GM21825 (cell line): ENCODE measurements around the gene HNRNPA3.
"Not testable (repeated sequence)": the region's sequence is repeated elsewhere in the genome, so short reads cannot be mapped to it uniquely, and the experiment has no call there.

Experiments
- ATAC-seq: cut with Tn5 transposase; IDR thresholded peaks from one replicate; pipeline ENCODE4 v1.9.1; 2021; ENCODE audit warnings: mild to moderate bottlenecking, moderate library complexity; ENCODE audit not compliant: unreplicated experiment

Gene HNRNPA3

GRCh38 chr2:177188482-177189469 lies 23.8 kb upstream of the HNRNPA3 start:
- no peak for ATAC-seq

GRCh38 chr2:177190941-177191340 lies 21.7 kb upstream of the HNRNPA3 start:
- no peak for ATAC-seq

GRCh38 chr2:177192788-177193187 lies 19.8 kb upstream of the HNRNPA3 start:
- ATAC-seq: no peak

- ATAC-seq: peak; percentile 55
These were observed 19.4 kb upstream of the HNRNPA3 start for GRCh38 chr2:177193240-177193639.

- no peak for ATAC-seq
These were observed 17.4 kb upstream of the HNRNPA3 start for GRCh38 chr2:177195194-177195593.

- not testable (repeated sequence) for ATAC-seq
These were observed 12.2 kb upstream of the HNRNPA3 start for GRCh38 chr2:177200419-177200818.

GRCh38 chr2:177201919-177202346 lies 10.7 kb upstream of the HNRNPA3 start:
- no peak for ATAC-seq

- no peak for ATAC-seq
These were observed 8.2 kb upstream of the HNRNPA3 start for GRCh38 chr2:177204417-177204816.

- ATAC-seq: peak; percentile 50
These were observed 5.5 kb upstream of the HNRNPA3 start for GRCh38 chr2:177207101-177207500.

GRCh38 chr2:177211169-177211568 lies 1.4 kb upstream of the HNRNPA3 start:
- ATAC-seq: no peak

GRCh38 chr2:177211576-177212105 lies 953 bp upstream of the HNRNPA3 start:
- no peak for ATAC-seq

- peak; percentile 50 for ATAC-seq
These were observed 580 bp downstream of the HNRNPA3 start for GRCh38 chr2:177212891-177213856.

- no peak for ATAC-seq
These were observed 4.8 kb downstream of the HNRNPA3 start for GRCh38 chr2:177217247-177217843.

GRCh38 chr2:177219787-177220186 lies 7.2 kb downstream of the HNRNPA3 start:
- not testable (repeated sequence) for ATAC-seq

GRCh38 chr2:177221534-177221933 lies 8.9 kb downstream of the HNRNPA3 start:
- no peak for ATAC-seq

- no peak for ATAC-seq
These were observed 9.4 kb downstream of the HNRNPA3 start for GRCh38 chr2:177221970-177222369.

- ATAC-seq: not testable (repeated sequence)
These were observed 10.8 kb downstream of the HNRNPA3 start for GRCh38 chr2:177223436-177223835.

GRCh38 chr2:177225965-177226360 lies 13.4 kb downstream of the HNRNPA3 start:
- ATAC-seq: no peak

GRCh38 chr2:177229442-177230242 lies 17.0 kb downstream of the HNRNPA3 start:
- no peak for ATAC-seq

GRCh38 chr2:177231270-177231669 lies 18.7 kb downstream of the HNRNPA3 start:
- ATAC-seq: no peak
